HCT116 (cell line): ENCODE measurements around the gene CTNND2.

Source experiments
- EGR1 ChIP-seq: IDR thresholded peaks from 2 replicates; pipeline ENCODE4 v1.6.1; 2012; ENCODE audit warnings: low read depth
- EZH2phosphoT487 ChIP-seq: fragments of 200-600 bp; IDR thresholded peaks from 2 replicates; pipeline ENCODE4 v1.6.1; 2018; ENCODE audit warnings: antibody characterized with exemption, borderline replicate concordance
- POLR2A ChIP-seq: IDR thresholded peaks from 2 replicates; pipeline ENCODE4 v1.7.0; 2011; ENCODE audit warnings: borderline replicate concordance; ENCODE audit not compliant: insufficient read depth, insufficient read length; ENCODE audit errors: extremely low read depth
- YY1 ChIP-seq: IDR thresholded peaks from 2 replicates; pipeline ENCODE4 v1.6.1; 2011; ENCODE audit warnings: low read length, low read depth, moderate library complexity, mild to moderate bottlenecking; ENCODE audit not compliant: insufficient replicate concordance; ENCODE audit errors: extremely low read depth
- TF ChIP-seq, protein P1 (sequence below): IDR thresholded peaks from 2 replicates; pipeline ENCODE4 v1.6.1; 2012
- TF ChIP-seq, protein P2 (sequence below), 3 experiments: fragments of 200-600 bp in 1 of 3; sonication (generic) in 1 of 3; IDR thresholded peaks in 2 of 3; conservative IDR thresholded peaks in 1 of 3; 2 replicates each; pipeline ENCODE4 v1.5.1; 2012 to 2017; ENCODE audit warnings: low read depth in 2 of 3, low read length in 2 of 3, antibody characterized with exemption in 1 of 3, borderline replicate concordance in 1 of 3, control low read depth in 1 of 3, mild to moderate bottlenecking in 1 of 3, mixed read lengths in 1 of 3, mixed run types in 1 of 3, moderate library complexity in 1 of 3; ENCODE audit not compliant: insufficient read depth in 1 of 3

DNA sequence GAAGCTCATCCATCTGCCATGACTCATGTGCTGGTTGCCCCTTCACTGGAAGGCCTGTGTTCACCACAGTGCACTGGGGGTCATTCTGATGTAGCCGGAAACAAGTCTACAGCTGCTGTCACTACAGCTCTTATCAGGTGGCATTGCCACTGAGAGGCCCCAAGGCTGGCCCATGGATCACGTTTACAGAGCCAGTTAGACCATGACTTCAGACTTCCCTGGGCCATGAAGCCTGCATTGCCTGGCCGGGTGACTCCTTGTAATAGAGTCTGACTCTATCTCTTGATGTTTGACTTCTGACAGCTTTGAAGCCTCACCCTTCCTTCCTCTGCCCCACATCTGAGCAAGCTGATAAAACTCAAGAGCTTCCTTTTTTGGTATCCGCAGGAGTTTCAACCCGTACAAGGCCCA is 669.7 kb downstream of the CTNND2 start:
- TF ChIP-seq, protein P1, sequence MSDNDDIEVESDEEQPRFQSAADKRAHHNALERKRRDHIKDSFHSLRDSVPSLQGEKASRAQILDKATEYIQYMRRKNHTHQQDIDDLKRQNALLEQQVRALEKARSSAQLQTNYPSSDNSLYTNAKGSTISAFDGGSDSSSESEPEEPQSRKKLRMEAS, result no peak
- TF ChIP-seq EZH2phosphoT487, result no peak
- TF ChIP-seq POLR2A, result no peak
- no peak for TF ChIP-seq YY1
- TF ChIP-seq EGR1, result no peak
- TF ChIP-seq, protein P2, sequence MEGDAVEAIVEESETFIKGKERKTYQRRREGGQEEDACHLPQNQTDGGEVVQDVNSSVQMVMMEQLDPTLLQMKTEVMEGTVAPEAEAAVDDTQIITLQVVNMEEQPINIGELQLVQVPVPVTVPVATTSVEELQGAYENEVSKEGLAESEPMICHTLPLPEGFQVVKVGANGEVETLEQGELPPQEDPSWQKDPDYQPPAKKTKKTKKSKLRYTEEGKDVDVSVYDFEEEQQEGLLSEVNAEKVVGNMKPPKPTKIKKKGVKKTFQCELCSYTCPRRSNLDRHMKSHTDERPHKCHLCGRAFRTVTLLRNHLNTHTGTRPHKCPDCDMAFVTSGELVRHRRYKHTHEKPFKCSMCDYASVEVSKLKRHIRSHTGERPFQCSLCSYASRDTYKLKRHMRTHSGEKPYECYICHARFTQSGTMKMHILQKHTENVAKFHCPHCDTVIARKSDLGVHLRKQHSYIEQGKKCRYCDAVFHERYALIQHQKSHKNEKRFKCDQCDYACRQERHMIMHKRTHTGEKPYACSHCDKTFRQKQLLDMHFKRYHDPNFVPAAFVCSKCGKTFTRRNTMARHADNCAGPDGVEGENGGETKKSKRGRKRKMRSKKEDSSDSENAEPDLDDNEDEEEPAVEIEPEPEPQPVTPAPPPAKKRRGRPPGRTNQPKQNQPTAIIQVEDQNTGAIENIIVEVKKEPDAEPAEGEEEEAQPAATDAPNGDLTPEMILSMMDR (IDR thresholded peaks at IDR 0.05 in 2 of 3, conservative IDR thresholded peaks at IDR 0.05 in 1 of 3; ENCODE audit: borderline replicate concordance in 1 of 3, insufficient read depth in 1 of 3, low read depth in 2 of 3, low read length in 2 of 3), result no peak
